Measurements from ENCODE around the gene KCNK1.

DNA sequence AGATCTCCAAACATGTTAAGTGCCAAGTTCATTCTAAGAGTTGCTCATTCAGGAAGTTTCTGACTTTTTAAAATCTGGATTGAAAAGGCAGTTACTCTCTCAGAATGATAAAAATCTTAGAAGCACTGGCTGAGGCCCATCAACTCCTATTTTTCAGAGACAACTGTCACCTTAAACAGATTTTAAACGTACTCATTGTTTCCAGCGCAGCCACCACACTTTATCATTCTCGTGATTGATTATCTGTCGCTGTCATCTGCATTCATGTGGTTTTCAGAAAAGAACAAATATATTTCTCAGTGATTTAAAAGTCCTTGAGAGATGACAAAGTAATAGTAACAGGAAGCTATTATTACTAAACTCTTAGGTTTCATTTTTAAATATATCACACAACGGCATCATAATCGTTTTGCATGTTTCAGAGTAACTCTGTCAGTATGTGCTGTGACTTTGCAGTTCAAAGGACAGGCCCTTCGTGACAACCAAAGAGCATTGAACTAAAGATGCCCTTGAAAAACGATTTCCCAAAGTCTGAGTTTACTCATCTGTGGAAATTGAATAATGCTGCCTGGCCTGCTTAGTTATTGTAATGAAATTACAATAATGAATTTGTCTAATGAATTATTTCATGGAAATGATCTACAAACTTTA, 14.9 kb upstream of the KCNK1 start:
- TF ChIP-seq, protein P1, sequence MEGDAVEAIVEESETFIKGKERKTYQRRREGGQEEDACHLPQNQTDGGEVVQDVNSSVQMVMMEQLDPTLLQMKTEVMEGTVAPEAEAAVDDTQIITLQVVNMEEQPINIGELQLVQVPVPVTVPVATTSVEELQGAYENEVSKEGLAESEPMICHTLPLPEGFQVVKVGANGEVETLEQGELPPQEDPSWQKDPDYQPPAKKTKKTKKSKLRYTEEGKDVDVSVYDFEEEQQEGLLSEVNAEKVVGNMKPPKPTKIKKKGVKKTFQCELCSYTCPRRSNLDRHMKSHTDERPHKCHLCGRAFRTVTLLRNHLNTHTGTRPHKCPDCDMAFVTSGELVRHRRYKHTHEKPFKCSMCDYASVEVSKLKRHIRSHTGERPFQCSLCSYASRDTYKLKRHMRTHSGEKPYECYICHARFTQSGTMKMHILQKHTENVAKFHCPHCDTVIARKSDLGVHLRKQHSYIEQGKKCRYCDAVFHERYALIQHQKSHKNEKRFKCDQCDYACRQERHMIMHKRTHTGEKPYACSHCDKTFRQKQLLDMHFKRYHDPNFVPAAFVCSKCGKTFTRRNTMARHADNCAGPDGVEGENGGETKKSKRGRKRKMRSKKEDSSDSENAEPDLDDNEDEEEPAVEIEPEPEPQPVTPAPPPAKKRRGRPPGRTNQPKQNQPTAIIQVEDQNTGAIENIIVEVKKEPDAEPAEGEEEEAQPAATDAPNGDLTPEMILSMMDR (IDR thresholded peaks at IDR 0.05; ENCODE audit: low read length), result no peak
- no peak for TF ChIP-seq EZH2 (optimal IDR thresholded peaks at IDR 0.05; ENCODE audit: low read depth, low read length)
- TF ChIP-seq EZH2phosphoT487 (IDR thresholded peaks at IDR 0.05; ENCODE audit: low read length), result no peak

Data from MM.1S (cell line).